ENCODE results near the gene PRSS58.
A peak's percentile ranks its signal among the peaks of the same experiment; 100 is the strongest.

Gene PRSS58

DNA sequence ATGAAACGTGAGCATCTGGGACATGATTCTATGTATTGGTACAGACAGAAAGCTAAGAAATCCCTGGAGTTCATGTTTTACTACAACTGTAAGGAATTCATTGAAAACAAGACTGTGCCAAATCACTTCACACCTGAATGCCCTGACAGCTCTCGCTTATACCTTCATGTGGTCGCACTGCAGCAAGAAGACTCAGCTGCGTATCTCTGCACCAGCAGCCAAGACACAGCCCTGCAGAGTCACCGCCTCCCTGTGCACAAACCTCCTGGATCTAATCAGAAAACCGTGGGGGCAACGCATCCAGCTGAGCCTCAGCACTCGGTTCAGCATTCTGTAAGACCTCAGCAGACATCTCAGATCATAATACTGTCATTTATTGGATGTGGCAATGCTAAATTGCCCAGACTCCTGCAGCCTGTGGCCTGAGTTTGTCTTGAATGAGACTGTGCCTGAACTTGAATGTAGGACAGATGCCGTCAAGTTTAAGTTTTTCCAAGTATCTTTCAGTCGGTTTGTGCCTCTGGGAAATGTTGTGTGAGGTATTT lies 41.5 kb upstream of the PRSS58 start:
- ChIA-PET CTCF (interaction anchor here (0.5 to 3.0 kb wide), 10 partner anchors 10 to 638 kb away, joined by 3 to 12 read pairs (median 4); no protein-coding TSS in a partner anchor), POLR2A (no interaction called here)

GRCh38 chr7:142298627-142299026 lies 40.8 kb upstream of the PRSS58 start:
- H3K36me3 ChIP-seq (ENCODE audit: control insufficient read depth in 4 of 4, insufficient read depth in 4 of 4, low read length in 3 of 4) = no peaks in the 10 kb centered on the region
- ChIA-PET CTCF (interaction anchor here (0.5 to 3.0 kb wide), 10 partner anchors 11 to 222 kb away, joined by 3 to 12 read pairs (median 3); no protein-coding TSS in a partner anchor), POLR2A (no interaction called here)
- peaks cover 13 to 52% (median 38%) of the 10 kb centered on the region in 4 experiments for H3K4me1 ChIP-seq (ENCODE audit: control extremely low read depth in 1 of 4, control insufficient read depth in 4 of 4, insufficient read depth in 4 of 4, low read length in 3 of 4)
- H3K9me3 ChIP-seq (ENCODE audit: control extremely low read depth in 1 of 5, control insufficient read depth in 4 of 5, insufficient read depth in 2 of 5, low read depth in 1 of 5, low read length in 4 of 5) = no peaks in the 10 kb centered on the region
- 51% methylated on average over 5 of the region's 5 CpGs for WGBS (ENCODE audit: insufficient coverage)
- no peaks in the 10 kb centered on the region for H3K27me3 ChIP-seq (replicated peaks in 2 of 5; ENCODE audit: control insufficient read depth in 4 of 5, insufficient read depth in 5 of 5, low read length in 4 of 5)
- peak in 2 of 3 donors; percentile 58 to 72 for DNase-seq
- H3K27ac ChIP-seq (ENCODE audit: insufficient read depth in 1 of 2, low read depth in 1 of 2, low read length in 2 of 2, poor library complexity in 1 of 2, severe bottlenecking in 2 of 2) = no peak overlapping the region
- H3K4me3 ChIP-seq (ENCODE audit: control insufficient read depth in 1 of 7, extremely low read depth in 1 of 7, insufficient read depth in 4 of 7, low read depth in 2 of 7, low read length in 6 of 7) = no peak overlapping the region

More for the DNA sequence above, 41.5 kb upstream of the PRSS58 start:
- Histone ChIP-seq H3K4me3 (ENCODE audit: control insufficient read depth in 1 of 7, extremely low read depth in 1 of 7, insufficient read depth in 4 of 7, low read depth in 2 of 7, low read length in 6 of 7) (no peak overlapping the region), H3K4me1 (ENCODE audit: control extremely low read depth in 1 of 4, control insufficient read depth in 4 of 4, insufficient read depth in 4 of 4, low read length in 3 of 4) (peaks cover 19 to 58% (median 43%) of the 10 kb centered on the region in 4 experiments), H3K27me3 (replicated peaks in 2 of 5; ENCODE audit: control insufficient read depth in 4 of 5, insufficient read depth in 5 of 5, low read length in 4 of 5) (no peaks in the 10 kb centered on the region), H3K9me3 (ENCODE audit: control extremely low read depth in 1 of 5, control insufficient read depth in 4 of 5, insufficient read depth in 2 of 5, low read depth in 1 of 5, low read length in 4 of 5) (no peaks in the 10 kb centered on the region), H3K27ac (ENCODE audit: insufficient read depth in 1 of 2, low read depth in 1 of 2, low read length in 2 of 2, poor library complexity in 1 of 2, severe bottlenecking in 2 of 2) (no peak overlapping the region), H3K36me3 (ENCODE audit: control insufficient read depth in 4 of 4, insufficient read depth in 4 of 4, low read length in 3 of 4) (no peaks in the 10 kb centered on the region)
- DNase-seq = no peak
- 92% methylated on average over 8 of the region's 10 CpGs for WGBS (ENCODE audit: insufficient coverage)

DNA sequence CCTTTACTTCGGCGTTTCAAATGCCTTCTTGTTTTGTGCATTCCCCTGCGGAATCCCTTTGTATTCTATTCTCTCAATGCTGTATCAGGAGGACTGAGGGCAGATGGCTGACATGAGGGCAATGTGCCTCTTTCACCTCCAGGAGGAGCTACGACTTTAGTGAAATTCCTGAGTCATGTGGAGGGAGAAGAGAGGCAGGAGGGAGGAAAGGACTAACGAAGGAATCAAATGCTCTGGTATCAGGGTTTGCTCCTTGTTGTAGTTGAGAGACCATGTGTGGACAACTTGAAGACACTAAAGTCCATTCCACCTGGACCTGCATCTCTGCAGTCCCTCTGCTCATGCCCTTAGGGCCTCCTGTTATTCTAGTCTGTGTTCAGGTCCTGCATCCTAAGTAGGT lies 40.2 kb upstream of the PRSS58 start:
- ChIA-PET POLR2A (interaction anchor here (0.5 kb wide), 1 partner anchor 66 kb away, joined by 5 read pairs; no protein-coding TSS in a partner anchor), CTCF (interaction anchor here (0.9 to 3.0 kb wide), 9 partner anchors 10 to 322 kb away, joined by 3 to 12 read pairs (median 5); no protein-coding TSS in a partner anchor)
- 59% methylated on average over 5 of the region's 5 CpGs for WGBS (ENCODE audit: insufficient coverage)
- Histone ChIP-seq H3K36me3 (ENCODE audit: control insufficient read depth in 4 of 4, insufficient read depth in 4 of 4, low read length in 3 of 4) (no peaks in the 10 kb centered on the region), H3K27ac (ENCODE audit: insufficient read depth in 1 of 2, low read depth in 1 of 2, low read length in 2 of 2, poor library complexity in 1 of 2, severe bottlenecking in 2 of 2) (no peak overlapping the region), H3K9me3 (ENCODE audit: control extremely low read depth in 1 of 5, control insufficient read depth in 4 of 5, insufficient read depth in 2 of 5, low read depth in 1 of 5, low read length in 4 of 5) (no peaks in the 10 kb centered on the region), H3K4me1 (ENCODE audit: control extremely low read depth in 1 of 4, control insufficient read depth in 4 of 4, insufficient read depth in 4 of 4, low read length in 3 of 4) (peaks cover 11 to 49% (median 36%) of the 10 kb centered on the region in 4 experiments), H3K4me3 (ENCODE audit: control insufficient read depth in 1 of 7, extremely low read depth in 1 of 7, insufficient read depth in 4 of 7, low read depth in 2 of 7, low read length in 6 of 7) (no peak overlapping the region), H3K27me3 (replicated peaks in 2 of 5; ENCODE audit: control insufficient read depth in 4 of 5, insufficient read depth in 5 of 5, low read length in 4 of 5) (no peaks in the 10 kb centered on the region)
- no peak for DNase-seq

DNA sequence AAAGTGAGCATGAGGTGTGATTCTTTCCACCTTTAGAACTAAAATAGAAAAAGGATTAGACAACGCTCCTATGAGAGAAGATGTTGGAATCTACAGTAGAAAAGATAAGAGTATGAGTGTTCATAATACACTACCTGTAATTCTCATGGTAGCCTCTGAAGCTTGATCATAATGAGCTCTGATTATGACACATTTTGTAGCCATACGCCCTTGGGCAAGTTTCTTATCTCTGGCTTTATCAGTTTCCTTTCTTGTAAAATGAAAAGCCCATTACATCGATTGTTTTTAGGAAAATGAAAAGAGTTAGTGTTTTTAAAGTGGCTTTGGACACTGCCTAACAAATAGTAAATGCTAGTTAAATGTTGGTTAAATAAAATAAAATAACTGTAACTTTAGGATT lies 22.4 kb upstream of the PRSS58 start:
- POLR2A ChIA-PET = no interaction called here
- H3K36me3 ChIP-seq (ENCODE audit: control insufficient read depth in 4 of 4, insufficient read depth in 4 of 4, low read length in 3 of 4) = no peaks in the 10 kb centered on the region
- peaks cover 0 to 14% (median 2%) of the 10 kb centered on the region in 5 experiments for H3K9me3 ChIP-seq (ENCODE audit: control extremely low read depth in 1 of 5, control insufficient read depth in 4 of 5, insufficient read depth in 2 of 5, low read depth in 1 of 5, low read length in 4 of 5)
- CTCF ChIA-PET = interaction anchor here (1.8 kb wide), 1 partner anchor 12 kb away, joined by 4 read pairs; no protein-coding TSS in a partner anchor
- H3K27ac ChIP-seq (ENCODE audit: insufficient read depth in 1 of 2, low read depth in 1 of 2, low read length in 2 of 2, poor library complexity in 1 of 2, severe bottlenecking in 2 of 2) = no peak overlapping the region
- no peaks in the 10 kb centered on the region for H3K4me1 ChIP-seq (ENCODE audit: control extremely low read depth in 1 of 4, control insufficient read depth in 4 of 4, insufficient read depth in 4 of 4, low read length in 3 of 4)
- H3K4me3 ChIP-seq (ENCODE audit: control insufficient read depth in 1 of 7, extremely low read depth in 1 of 7, insufficient read depth in 4 of 7, low read depth in 2 of 7, low read length in 6 of 7) = no peak overlapping the region
- peaks cover 0 to 2% (median 0%) of the 10 kb centered on the region in 5 experiments for H3K27me3 ChIP-seq (replicated peaks in 2 of 5; ENCODE audit: control insufficient read depth in 4 of 5, insufficient read depth in 5 of 5, low read length in 4 of 5)
- WGBS (ENCODE audit: insufficient coverage) = 40% methylated on average over 1 of the region's 3 CpGs
- DNase-seq = no peak

- Histone ChIP-seq H3K4me3 (ENCODE audit: control insufficient read depth in 1 of 7, extremely low read depth in 1 of 7, insufficient read depth in 4 of 7, low read depth in 2 of 7, low read length in 6 of 7) (no peak overlapping the region), H3K4me1 (ENCODE audit: control extremely low read depth in 1 of 4, control insufficient read depth in 4 of 4, insufficient read depth in 4 of 4, low read length in 3 of 4) (no peaks in the 10 kb centered on the region), H3K27me3 (replicated peaks in 2 of 5; ENCODE audit: control insufficient read depth in 4 of 5, insufficient read depth in 5 of 5, low read length in 4 of 5) (peaks cover 0 to 2% (median 0%) of the 10 kb centered on the region in 5 experiments), H3K9me3 (ENCODE audit: control extremely low read depth in 1 of 5, control insufficient read depth in 4 of 5, insufficient read depth in 2 of 5, low read depth in 1 of 5, low read length in 4 of 5) (peaks cover 0 to 20% (median 6%) of the 10 kb centered on the region in 5 experiments), H3K36me3 (ENCODE audit: control insufficient read depth in 4 of 4, insufficient read depth in 4 of 4, low read length in 3 of 4) (no peaks in the 10 kb centered on the region), H3K27ac (ENCODE audit: insufficient read depth in 1 of 2, low read depth in 1 of 2, low read length in 2 of 2, poor library complexity in 1 of 2, severe bottlenecking in 2 of 2) (no peak overlapping the region)
- ChIA-PET POLR2A (no interaction called here), CTCF (interaction anchor here (0.7 to 1.8 kb wide), 3 partner anchors 9 to 106 kb away, joined by 3 to 5 read pairs (median 4); no protein-coding TSS in a partner anchor)
- peak in 1 of 3 donors; percentile 53 for DNase-seq
- 100% methylated on average over 1 of the region's 1 CpG for WGBS (ENCODE audit: insufficient coverage)
Observed at GRCh38 chr7:142279601-142280000, 21.7 kb upstream of the PRSS58 start.

GRCh38 chr7:142275028-142275427 lies 17.2 kb upstream of the PRSS58 start:
- peaks cover 0 to 3% (median 0%) of the 10 kb centered on the region in 5 experiments for H3K27me3 ChIP-seq (replicated peaks in 2 of 5; ENCODE audit: control insufficient read depth in 4 of 5, insufficient read depth in 5 of 5, low read length in 4 of 5)
- 100% methylated on average over 2 of the region's 3 CpGs for WGBS (ENCODE audit: insufficient coverage)
- H3K36me3 ChIP-seq (ENCODE audit: control insufficient read depth in 4 of 4, insufficient read depth in 4 of 4, low read length in 3 of 4) = no peaks in the 10 kb centered on the region
- no peaks in the 10 kb centered on the region for H3K4me1 ChIP-seq (ENCODE audit: control extremely low read depth in 1 of 4, control insufficient read depth in 4 of 4, insufficient read depth in 4 of 4, low read length in 3 of 4)
- no peak overlapping the region for H3K4me3 ChIP-seq (ENCODE audit: control insufficient read depth in 1 of 7, extremely low read depth in 1 of 7, insufficient read depth in 4 of 7, low read depth in 2 of 7, low read length in 6 of 7)
- no peak for DNase-seq
- peaks cover 3 to 25% (median 6%) of the 10 kb centered on the region in 5 experiments for H3K9me3 ChIP-seq (ENCODE audit: control extremely low read depth in 1 of 5, control insufficient read depth in 4 of 5, insufficient read depth in 2 of 5, low read depth in 1 of 5, low read length in 4 of 5)
- ChIA-PET POLR2A (interaction anchor here (0.6 kb wide), 1 partner anchor 11 kb away, joined by 7 read pairs; no protein-coding TSS in a partner anchor), CTCF (no interaction called here)
- H3K27ac ChIP-seq (ENCODE audit: insufficient read depth in 1 of 2, low read depth in 1 of 2, low read length in 2 of 2, poor library complexity in 1 of 2, severe bottlenecking in 2 of 2) = no peak overlapping the region

DNA sequence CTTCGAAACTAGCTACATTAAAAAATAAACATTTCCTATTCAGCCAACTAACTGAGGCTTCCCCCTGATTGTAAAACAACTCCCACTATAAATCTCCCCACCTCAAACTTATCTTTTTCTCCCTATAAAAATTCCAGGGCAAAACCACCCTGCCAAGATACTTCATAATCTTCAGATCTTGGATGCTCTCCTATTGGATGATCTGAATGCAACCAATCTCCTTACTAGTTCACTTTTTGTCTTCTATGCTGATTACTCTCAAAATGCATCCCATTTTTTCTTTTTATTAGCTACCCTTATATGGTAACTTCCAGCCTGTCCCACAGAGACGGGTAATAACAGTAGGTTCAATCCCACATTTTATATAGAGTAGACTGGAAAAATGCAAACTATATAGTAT lies 15.0 kb upstream of the PRSS58 start:
- Histone ChIP-seq H3K4me1 (ENCODE audit: control extremely low read depth in 1 of 4, control insufficient read depth in 4 of 4, insufficient read depth in 4 of 4, low read length in 3 of 4) (no peaks in the 10 kb centered on the region), H3K4me3 (ENCODE audit: control insufficient read depth in 1 of 7, extremely low read depth in 1 of 7, insufficient read depth in 4 of 7, low read depth in 2 of 7, low read length in 6 of 7) (no peak overlapping the region), H3K27me3 (replicated peaks in 2 of 5; ENCODE audit: control insufficient read depth in 4 of 5, insufficient read depth in 5 of 5, low read length in 4 of 5) (peaks cover 0 to 6% (median 0%) of the 10 kb centered on the region in 5 experiments), H3K9me3 (ENCODE audit: control extremely low read depth in 1 of 5, control insufficient read depth in 4 of 5, insufficient read depth in 2 of 5, low read depth in 1 of 5, low read length in 4 of 5) (peaks cover 3 to 22% (median 6%) of the 10 kb centered on the region in 5 experiments), H3K27ac (ENCODE audit: insufficient read depth in 1 of 2, low read depth in 1 of 2, low read length in 2 of 2, poor library complexity in 1 of 2, severe bottlenecking in 2 of 2) (no peak overlapping the region), H3K36me3 (ENCODE audit: control insufficient read depth in 4 of 4, insufficient read depth in 4 of 4, low read length in 3 of 4) (no peaks in the 10 kb centered on the region)
- WGBS (ENCODE audit: insufficient coverage) = no CpG with 5 or more reads among the region's 2 CpGs
- ChIA-PET POLR2A (no interaction called here), CTCF (interaction anchor here (1.9 kb wide), 1 partner anchor 31 kb away, joined by 4 read pairs; no protein-coding TSS in a partner anchor)
- no peak for DNase-seq

Measured in common myeloid progenitor, CD34-positive (primary cell).